ENCODE measurements around the gene PDE6H.
A peak's percentile ranks its signal among the peaks of the same experiment; 100 is the strongest.

The PDE6H gene

DNA sequence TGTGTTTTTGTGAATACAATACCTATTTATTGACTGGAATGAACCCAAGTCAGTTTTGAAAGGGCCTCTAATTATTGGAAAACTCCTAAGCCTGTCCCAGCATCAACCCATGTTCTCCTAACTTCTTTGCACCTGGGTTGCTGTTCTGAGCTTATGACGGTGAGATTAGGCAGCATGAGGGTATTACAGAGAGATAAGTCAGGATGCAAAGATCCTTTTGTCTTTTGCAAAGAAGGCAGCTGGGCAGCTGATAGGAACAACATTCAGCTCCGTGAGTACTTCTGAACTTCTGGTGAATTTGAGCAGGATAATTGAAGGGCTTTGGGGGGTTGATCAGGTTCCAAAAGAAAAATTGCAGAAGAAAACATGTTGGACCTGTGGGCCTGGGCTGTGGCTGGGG lies at the start of gene PDE6H:
PDE6H (plus strand) TSS at position 227 of the 400 bp plus-strand sequence. CDS start 4,971 bp downstream, outside the sequence.
- TF ChIP-seq, protein P1, sequence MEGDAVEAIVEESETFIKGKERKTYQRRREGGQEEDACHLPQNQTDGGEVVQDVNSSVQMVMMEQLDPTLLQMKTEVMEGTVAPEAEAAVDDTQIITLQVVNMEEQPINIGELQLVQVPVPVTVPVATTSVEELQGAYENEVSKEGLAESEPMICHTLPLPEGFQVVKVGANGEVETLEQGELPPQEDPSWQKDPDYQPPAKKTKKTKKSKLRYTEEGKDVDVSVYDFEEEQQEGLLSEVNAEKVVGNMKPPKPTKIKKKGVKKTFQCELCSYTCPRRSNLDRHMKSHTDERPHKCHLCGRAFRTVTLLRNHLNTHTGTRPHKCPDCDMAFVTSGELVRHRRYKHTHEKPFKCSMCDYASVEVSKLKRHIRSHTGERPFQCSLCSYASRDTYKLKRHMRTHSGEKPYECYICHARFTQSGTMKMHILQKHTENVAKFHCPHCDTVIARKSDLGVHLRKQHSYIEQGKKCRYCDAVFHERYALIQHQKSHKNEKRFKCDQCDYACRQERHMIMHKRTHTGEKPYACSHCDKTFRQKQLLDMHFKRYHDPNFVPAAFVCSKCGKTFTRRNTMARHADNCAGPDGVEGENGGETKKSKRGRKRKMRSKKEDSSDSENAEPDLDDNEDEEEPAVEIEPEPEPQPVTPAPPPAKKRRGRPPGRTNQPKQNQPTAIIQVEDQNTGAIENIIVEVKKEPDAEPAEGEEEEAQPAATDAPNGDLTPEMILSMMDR (IDR thresholded peaks at IDR 0.05; ENCODE audit: low read depth, low read length, missing control alignments): no peak
- DNase-seq (ENCODE audit: extremely low read depth, low read depth): no peak
- no peak within 1 kb of the TSS for H3K4me3 ChIP-seq (replicated peaks; ENCODE audit: low read depth, low read length)

DNA sequence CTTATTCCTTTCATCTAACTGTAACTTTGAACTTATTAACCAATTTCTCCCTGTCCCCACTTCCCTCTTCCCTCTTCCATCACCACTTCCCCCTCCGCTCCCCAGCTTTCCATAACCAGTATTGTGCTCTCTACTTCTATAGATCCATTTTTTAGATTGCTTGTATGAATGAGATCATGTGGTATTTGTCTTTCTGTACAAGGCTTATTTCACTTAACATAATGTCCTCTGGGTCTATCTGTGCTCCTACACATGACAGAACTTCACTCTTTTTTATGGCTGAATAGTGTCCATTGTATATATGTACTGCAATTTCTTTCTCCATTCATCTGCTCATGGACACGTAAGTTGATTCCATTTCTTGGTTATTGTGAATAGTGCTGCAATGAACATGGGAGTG lies 48.9 kb upstream of the PDE6H start:
- no peak overlapping the region for H3K4me3 ChIP-seq (replicated peaks; ENCODE audit: low read depth, low read length)
- TF ChIP-seq, protein P1 (IDR thresholded peaks at IDR 0.05; ENCODE audit: low read depth, low read length, missing control alignments): no peak
- DNase-seq (ENCODE audit: extremely low read depth, low read depth): no peak

DNA sequence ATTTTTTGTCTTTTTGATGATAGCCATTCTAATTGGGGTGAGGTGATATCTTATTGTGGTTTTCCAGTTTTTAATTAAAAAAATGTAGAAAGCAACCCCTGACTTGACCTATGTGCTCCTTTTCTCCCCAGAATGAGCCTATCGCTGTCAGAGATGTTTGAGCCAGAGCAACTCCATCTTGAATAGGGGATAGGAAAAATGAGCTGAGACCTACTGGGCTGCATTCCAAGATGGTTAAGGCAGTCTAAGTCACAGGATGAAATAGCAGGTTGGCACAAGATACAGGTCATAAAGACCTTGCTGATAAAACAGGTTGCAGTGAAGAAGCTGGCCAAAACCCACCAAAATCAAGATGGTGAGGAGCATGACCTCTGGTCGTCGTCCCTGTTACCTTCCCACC lies 48.3 kb upstream of the PDE6H start:
- TF ChIP-seq, protein P1 (IDR thresholded peaks at IDR 0.05; ENCODE audit: low read depth, low read length, missing control alignments): no peak
- no peak overlapping the region for H3K4me3 ChIP-seq (replicated peaks; ENCODE audit: low read depth, low read length)
- no peak for DNase-seq (ENCODE audit: extremely low read depth, low read depth)

DNA sequence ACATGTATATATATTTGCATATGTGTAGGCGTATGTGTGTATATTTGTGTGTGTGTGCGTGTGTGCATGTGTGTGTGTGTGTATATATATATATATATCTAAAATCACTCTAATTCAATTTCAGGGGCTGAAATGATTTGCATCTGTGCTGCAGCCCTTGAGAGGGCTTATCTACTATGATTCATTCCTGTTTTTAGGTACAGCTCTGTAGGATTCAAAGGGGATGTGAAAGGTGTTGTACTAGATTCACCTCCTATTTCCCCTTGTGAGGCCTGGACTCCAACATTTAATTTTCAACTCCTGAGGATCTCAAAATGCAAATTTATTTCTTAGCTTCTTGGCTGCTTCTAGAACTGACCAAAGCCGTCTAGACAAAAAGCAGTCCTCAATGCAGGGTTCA lies 45.6 kb upstream of the PDE6H start:
- TF ChIP-seq, protein P1 (IDR thresholded peaks at IDR 0.05; ENCODE audit: low read depth, low read length, missing control alignments): no peak
- no peak overlapping the region for H3K4me3 ChIP-seq (replicated peaks; ENCODE audit: low read depth, low read length)
- no peak for DNase-seq (ENCODE audit: extremely low read depth, low read depth)

DNA sequence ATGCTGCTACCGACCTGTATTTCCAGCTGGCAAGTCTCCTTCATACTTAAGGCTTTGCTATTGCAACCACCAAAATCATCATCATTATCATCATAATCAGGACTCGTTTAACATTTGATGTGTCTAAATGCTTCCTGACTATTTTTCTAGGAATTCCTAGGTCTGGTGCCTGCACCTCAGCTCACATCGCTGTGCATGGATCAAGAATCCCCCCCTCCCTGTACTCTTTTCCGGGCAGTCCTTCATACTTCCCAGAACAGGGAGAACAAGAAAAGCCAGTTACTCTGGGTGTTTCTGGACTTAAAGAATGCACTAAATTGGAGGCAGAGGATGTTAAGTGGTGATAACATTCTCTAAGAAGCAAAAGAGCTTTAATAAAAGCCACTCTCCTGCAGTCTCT lies 43.9 kb upstream of the PDE6H start:
- TF ChIP-seq, protein P1 (IDR thresholded peaks at IDR 0.05; ENCODE audit: low read depth, low read length, missing control alignments): no peak
- DNase-seq (ENCODE audit: extremely low read depth, low read depth): no peak
- no peak overlapping the region for H3K4me3 ChIP-seq (replicated peaks; ENCODE audit: low read depth, low read length)

DNA sequence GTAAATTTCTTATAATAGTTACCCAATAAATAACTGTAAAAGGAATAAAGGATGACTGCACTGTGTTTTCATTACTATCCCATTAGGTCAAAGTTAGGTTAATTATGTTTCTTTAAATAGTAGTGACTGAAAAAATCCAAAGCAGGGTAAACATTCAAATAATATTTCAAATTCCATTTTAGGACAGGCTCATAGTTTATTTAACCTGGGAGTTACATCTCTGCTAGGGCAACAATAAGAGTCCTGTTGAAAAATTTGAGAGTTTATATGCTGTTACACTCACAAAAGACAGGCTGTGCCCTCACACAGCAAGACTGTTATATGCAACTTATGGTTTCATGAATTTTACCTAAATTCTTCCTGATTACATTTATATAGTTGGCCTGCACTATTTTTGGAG lies 42.5 kb upstream of the PDE6H start:
- TF ChIP-seq, protein P1 (IDR thresholded peaks at IDR 0.05; ENCODE audit: low read depth, low read length, missing control alignments): no peak
- no peak for DNase-seq (ENCODE audit: extremely low read depth, low read depth)
- no peak overlapping the region for H3K4me3 ChIP-seq (replicated peaks; ENCODE audit: low read depth, low read length)

DNA sequence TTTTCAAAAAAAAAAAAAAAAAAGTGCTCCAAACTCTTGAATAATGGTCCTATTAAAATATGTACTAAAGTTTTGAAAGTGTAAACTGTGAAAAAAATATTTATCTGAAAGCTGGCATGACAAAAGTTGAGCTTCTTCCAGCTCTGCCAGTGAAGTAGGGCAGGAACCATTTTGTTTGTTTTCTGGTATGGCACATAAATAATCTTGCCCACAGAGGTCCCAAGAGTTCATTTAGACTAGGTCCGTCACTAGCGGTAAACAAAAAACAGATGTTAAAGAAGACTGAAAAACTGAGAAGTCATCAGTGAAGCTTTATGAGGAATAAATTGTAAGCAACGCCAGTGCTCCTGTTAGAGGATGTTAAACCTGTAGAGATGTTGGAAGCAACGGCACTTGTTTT lies 41.5 kb upstream of the PDE6H start:
- TF ChIP-seq, protein P1 (IDR thresholded peaks at IDR 0.05; ENCODE audit: low read depth, low read length, missing control alignments): no peak
- peak; percentile 36 for DNase-seq (ENCODE audit: extremely low read depth, low read depth)

More for the DNA sequence above, 41.5 kb upstream of the PDE6H start:
- H3K4me3 ChIP-seq (replicated peaks; ENCODE audit: low read depth, low read length): no peak overlapping the region
